ENCODE results near the gene BACH2. TPM values are rescaled to one million over a fixed set of nuclear protein-coding genes. Genes with fewer than 3 reads are reported as not detected.
"Not testable (repeated sequence)": the region's sequence is repeated elsewhere in the genome, so short reads cannot be mapped to it uniquely, and the experiment has no call there.

BACH2 gene
- total RNA-seq, 4 donors from 2014 or later = 3.6 to 13.4 (median 7.5) TPM

DNA sequence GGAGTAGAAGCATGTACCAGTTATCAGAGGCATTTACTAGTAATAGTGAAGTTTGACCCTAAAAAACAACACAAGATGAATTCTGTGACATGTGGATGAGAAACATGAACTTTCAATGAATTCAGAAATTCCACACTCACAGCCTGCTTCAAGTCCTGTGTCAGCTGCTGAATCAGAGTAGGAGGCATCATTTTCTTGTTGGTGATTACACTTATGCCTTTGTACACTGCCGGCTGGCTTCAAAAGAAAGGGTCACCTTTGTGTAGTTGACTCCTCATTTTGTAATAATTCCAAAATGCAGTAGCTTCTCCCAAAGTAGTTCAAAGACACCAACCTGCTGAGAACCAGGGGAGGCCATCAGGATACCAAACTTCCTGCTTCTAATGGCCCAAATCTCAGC lies 165.5 kb downstream of the BACH2 start:
- H3K9me3 ChIP-seq = no peaks in the 10 kb centered on the region
- in situ Hi-C loops (cut with MboI; ENCODE audit: low sequenced_read_pairs in 4 of 4) = no loop called here
- no peak for DNase-seq
- H3K4me1 ChIP-seq = peaks cover 26 to 36% of the 10 kb centered on the region in 2 donors
- TF ChIP-seq, protein P1, sequence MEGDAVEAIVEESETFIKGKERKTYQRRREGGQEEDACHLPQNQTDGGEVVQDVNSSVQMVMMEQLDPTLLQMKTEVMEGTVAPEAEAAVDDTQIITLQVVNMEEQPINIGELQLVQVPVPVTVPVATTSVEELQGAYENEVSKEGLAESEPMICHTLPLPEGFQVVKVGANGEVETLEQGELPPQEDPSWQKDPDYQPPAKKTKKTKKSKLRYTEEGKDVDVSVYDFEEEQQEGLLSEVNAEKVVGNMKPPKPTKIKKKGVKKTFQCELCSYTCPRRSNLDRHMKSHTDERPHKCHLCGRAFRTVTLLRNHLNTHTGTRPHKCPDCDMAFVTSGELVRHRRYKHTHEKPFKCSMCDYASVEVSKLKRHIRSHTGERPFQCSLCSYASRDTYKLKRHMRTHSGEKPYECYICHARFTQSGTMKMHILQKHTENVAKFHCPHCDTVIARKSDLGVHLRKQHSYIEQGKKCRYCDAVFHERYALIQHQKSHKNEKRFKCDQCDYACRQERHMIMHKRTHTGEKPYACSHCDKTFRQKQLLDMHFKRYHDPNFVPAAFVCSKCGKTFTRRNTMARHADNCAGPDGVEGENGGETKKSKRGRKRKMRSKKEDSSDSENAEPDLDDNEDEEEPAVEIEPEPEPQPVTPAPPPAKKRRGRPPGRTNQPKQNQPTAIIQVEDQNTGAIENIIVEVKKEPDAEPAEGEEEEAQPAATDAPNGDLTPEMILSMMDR (IDR thresholded peaks at IDR 0.05 in 4 of 5, conservative IDR thresholded peaks at IDR 0.05 in 1 of 5) = no peak
- TF ChIP-seq POLR2A (IDR thresholded peaks at IDR 0.05) = no peak
- intact Hi-C loops (cut with DNase I; ENCODE audit: low total_unique reads) = no loop called here
- H3K27ac ChIP-seq = peak overlapping the region in 3 of 4 donors; percentile 10 to 72 (median 62)
- no peak overlapping the region for H3K4me3 ChIP-seq
- H3K27me3 ChIP-seq = no peaks in the 10 kb centered on the region
- H3K36me3 ChIP-seq = no peaks in the 10 kb centered on the region
- no peak for ATAC-seq

DNA sequence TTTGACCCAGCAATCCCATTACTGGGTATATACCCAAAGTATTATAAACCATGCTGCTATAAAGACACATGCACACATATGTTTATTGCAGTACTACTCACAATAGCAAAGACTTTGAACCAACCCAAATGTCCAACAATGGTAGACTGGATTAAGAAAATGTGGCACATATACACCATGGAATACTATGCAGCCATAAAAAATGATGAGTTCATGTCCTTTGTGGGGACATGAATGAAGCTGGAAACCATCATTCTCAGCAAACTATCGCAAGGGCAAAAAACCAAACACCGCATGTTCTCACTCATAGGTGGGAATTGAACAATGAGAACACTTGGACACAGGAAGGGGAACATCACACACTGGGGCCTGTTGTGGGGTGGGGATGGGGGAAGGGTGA lies 168.0 kb downstream of the BACH2 start:
- DNase-seq; H3K27ac ChIP-seq; intact Hi-C loops (cut with DNase I; ENCODE audit: low total_unique reads); H3K27me3 ChIP-seq; ATAC-seq; H3K4me3 ChIP-seq; H3K9me3 ChIP-seq; in situ Hi-C loops (cut with MboI; ENCODE audit: low sequenced_read_pairs in 4 of 4); H3K36me3 ChIP-seq: not testable (repeated sequence)
- peaks cover 35 to 43% of the 10 kb centered on the region in 2 donors for H3K4me1 ChIP-seq

DNA sequence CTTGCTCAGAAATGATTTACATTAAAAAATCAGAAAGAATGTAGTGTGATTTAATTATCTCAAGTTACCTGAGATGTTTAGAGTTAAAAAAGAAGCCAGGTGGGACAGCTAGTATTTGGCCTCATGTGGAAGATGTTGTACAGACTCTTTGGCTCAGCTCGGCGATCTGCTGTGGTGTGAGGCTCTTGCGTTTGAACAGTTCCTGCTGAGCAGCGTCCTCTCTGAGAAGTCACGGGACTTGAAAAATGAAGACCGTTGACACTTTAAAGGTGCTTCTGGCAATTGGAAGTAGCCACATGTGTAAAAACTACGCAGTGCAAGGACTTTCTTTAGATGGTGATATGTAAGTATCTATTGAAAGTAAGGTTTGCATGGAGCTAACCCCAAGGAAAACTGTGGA lies 169.0 kb downstream of the BACH2 start:
- H3K27ac ChIP-seq = no peak overlapping the region
- no peak for DNase-seq
- in situ Hi-C loops (cut with MboI; ENCODE audit: low sequenced_read_pairs in 4 of 4) = no loop called here

DNA sequence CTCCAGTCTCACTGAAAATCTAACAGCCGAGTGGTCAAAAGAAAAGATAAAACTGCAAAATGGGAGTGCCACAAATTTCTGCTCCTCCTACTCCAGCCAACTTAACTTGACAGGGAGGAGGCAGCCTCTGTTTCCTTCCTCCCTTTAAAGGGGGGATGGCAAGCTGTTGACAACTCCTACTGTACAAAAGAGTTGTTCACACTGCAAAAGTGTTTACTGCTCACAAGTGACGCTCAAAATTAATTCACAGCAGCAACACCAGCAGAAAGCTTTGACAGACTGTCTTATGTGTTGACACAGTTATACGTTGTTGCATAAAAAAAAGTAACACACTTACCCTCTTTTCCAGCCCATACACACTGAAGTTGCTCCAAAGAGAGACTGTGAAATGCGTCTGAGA lies 169.8 kb downstream of the BACH2 start:
- H3K27ac ChIP-seq = peak overlapping the region in 2 of 4 donors; percentile 6 to 19
- in situ Hi-C loops (cut with MboI; ENCODE audit: low sequenced_read_pairs in 4 of 4) = no loop called here
- H3K36me3 ChIP-seq = no peaks in the 10 kb centered on the region
- intact Hi-C loops (cut with DNase I; ENCODE audit: low total_unique reads) = no loop called here
- no peak for DNase-seq
- TF ChIP-seq, protein P1 (IDR thresholded peaks at IDR 0.05 in 4 of 5, conservative IDR thresholded peaks at IDR 0.05 in 1 of 5) = no peak
- no peak for TF ChIP-seq POLR2A (IDR thresholded peaks at IDR 0.05)
- H3K4me3 ChIP-seq = no peak overlapping the region
- no peaks in the 10 kb centered on the region for H3K9me3 ChIP-seq
- H3K4me1 ChIP-seq = peaks cover 36 to 38% of the 10 kb centered on the region in 2 donors
- no peak for ATAC-seq
- no peaks in the 10 kb centered on the region for H3K27me3 ChIP-seq

More for the DNA sequence above, 169.0 kb downstream of the BACH2 start:
- no peaks in the 10 kb centered on the region for H3K36me3 ChIP-seq
- no peak overlapping the region for H3K4me3 ChIP-seq
- no peak for ATAC-seq
- intact Hi-C loops (cut with DNase I; ENCODE audit: low total_unique reads) = no loop called here
- TF ChIP-seq POLR2A (IDR thresholded peaks at IDR 0.05) = no peak
- TF ChIP-seq, protein P1 (IDR thresholded peaks at IDR 0.05 in 4 of 5, conservative IDR thresholded peaks at IDR 0.05 in 1 of 5) = no peak
- H3K9me3 ChIP-seq = no peaks in the 10 kb centered on the region
- H3K27me3 ChIP-seq = no peaks in the 10 kb centered on the region
- peaks cover 34 to 40% of the 10 kb centered on the region in 2 donors for H3K4me1 ChIP-seq

DNA sequence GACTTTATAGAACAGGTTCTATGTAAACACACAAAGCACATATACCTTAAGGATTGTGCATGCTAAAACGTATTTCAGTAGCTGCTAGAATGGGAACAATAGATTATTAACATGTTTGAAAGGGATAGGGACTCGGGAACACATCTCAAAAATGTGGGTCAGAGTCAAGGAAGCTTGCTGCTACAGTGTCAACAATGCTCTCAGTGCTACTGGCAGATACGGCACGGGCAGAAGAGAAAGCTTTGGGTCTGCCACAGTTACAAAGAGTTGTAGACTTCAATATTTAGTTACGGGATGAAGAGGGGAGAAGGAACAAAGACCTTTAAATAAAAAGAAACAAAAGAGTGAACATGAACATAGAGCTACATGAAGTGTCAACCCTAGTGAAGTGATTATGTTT lies 170.5 kb downstream of the BACH2 start:
- intact Hi-C loops (cut with DNase I; ENCODE audit: low total_unique reads) = no loop called here

More for the DNA sequence above, 170.5 kb downstream of the BACH2 start:
- H3K4me3 ChIP-seq = no peak overlapping the region
- no peaks in the 10 kb centered on the region for H3K27me3 ChIP-seq
- in situ Hi-C loops (cut with MboI; ENCODE audit: low sequenced_read_pairs in 4 of 4) = no loop called here
- ATAC-seq (no peak), DNase-seq (no peak)
- H3K36me3 ChIP-seq = no peaks in the 10 kb centered on the region
- H3K27ac ChIP-seq = peak overlapping the region in 2 of 4 donors; percentile 6 to 19
- H3K9me3 ChIP-seq = no peaks in the 10 kb centered on the region
- no peak for TF ChIP-seq POLR2A (IDR thresholded peaks at IDR 0.05)
- TF ChIP-seq, protein P1 (IDR thresholded peaks at IDR 0.05 in 4 of 5, conservative IDR thresholded peaks at IDR 0.05 in 1 of 5) = no peak
- H3K4me1 ChIP-seq = peaks cover 34 to 37% of the 10 kb centered on the region in 2 donors
